ENCODE data around the gene KCND2. TPM values are rescaled to one million over a fixed set of nuclear protein-coding genes. Genes with fewer than 3 reads are reported as not detected.

Gene KCND2
- total and polyA plus RNA-seq, 2 of the 4 experiments (the other 2 are of a cell fraction): under 0.01 TPM; not detected in 1

DNA sequence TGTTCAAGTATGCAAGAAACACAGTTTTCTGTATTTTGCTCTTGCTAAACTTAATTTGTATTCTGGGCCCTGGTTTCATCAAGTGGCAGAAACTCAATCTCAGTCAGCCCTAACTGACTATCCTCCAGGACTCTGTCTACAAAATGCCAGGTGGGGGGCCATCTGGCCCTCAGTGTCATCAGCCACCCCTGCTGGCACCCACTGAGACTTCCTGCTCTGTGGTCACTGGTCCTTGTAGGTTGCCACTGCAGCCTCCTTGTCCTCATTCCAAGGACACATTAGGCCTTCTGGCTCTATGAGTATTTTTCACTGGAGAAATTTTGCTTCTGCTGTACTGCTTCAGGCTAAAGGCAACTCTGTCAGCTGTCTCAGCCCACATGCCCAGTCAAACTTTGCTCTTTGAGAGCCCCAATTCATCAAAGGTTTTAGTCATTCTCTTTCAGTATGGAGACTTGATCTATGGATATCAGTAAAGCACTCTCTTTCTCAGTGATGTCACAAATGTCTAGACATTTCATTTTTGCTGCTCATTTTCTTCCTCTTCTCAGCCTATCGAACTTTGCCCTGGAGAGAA lies 163.6 kb downstream of the KCND2 start:
- H4K91ac ChIP-seq (ENCODE audit: insufficient read depth, low read depth, low read length): no peak overlapping the region
- dilution Hi-C loops (cut with HindIII; ENCODE audit: low sequenced_read_pairs, unreplicated experiment) (no loop called here), intact Hi-C loops (cut with micrococcal nuclease) (no loop called here), in situ Hi-C loops (cut with MboI; ENCODE audit: low sequenced_read_pairs) (no loop called here)
- H2AK5ac ChIP-seq (ENCODE audit: low read depth, low read length): no peak overlapping the region
- H4K8ac ChIP-seq (ENCODE audit: low read depth in 2 of 2, low read length in 2 of 2): no peak overlapping the region
- no peak overlapping the region for H3K23ac ChIP-seq (ENCODE audit: low read depth, low read length)
- CTCF ChIA-PET: no interaction called here
- H3K18ac ChIP-seq (ENCODE audit: low read depth, low read length): no peak overlapping the region
- H3K27me3 ChIP-seq (ENCODE audit: control insufficient read depth, insufficient read depth, low read length): no peaks in the 10 kb centered on the region
- WGBS, 2 experiments (ENCODE audit: extremely low coverage in 2 of 2, insufficient read length in 1 of 2): no CpG with 5 or more reads among the region's 1 CpG
- H2BK20ac ChIP-seq (ENCODE audit: low read depth, low read length): no peak overlapping the region
- TF ChIP-seq BHLHE40 (IDR thresholded peaks at IDR 0.05; ENCODE audit: low read depth, low read length) (no peak), MAFK (IDR thresholded peaks at IDR 0.05; ENCODE audit: low read depth, low read length) (no peak), CHD1 (IDR thresholded peaks at IDR 0.05; ENCODE audit: low read depth, low read length) (no peak), POLR2A (IDR thresholded peaks at IDR 0.05; ENCODE audit: low read depth, low read length) (no peak), RCOR1 (IDR thresholded peaks at IDR 0.05; ENCODE audit: insufficient replicate concordance, low read length) (no peak), MXI1 (IDR thresholded peaks at IDR 0.05; ENCODE audit: borderline replicate concordance, low read depth, low read length) (no peak), MAZ (IDR thresholded peaks at IDR 0.05; ENCODE audit: borderline replicate concordance, low read depth, low read length) (no peak), RAD21 (IDR thresholded peaks at IDR 0.05; ENCODE audit: low read length) (no peak), RFX5 (IDR thresholded peaks at IDR 0.05; ENCODE audit: low read depth, low read length) (no peak), SMC3 (IDR thresholded peaks at IDR 0.05; ENCODE audit: low read depth, low read length) (no peak), CTCF (conservative IDR thresholded peaks at IDR 0.05; ENCODE audit: low read depth, low read length) (no peak), NFE2L2 (IDR thresholded peaks at IDR 0.05; ENCODE audit: low read depth, low read length) (no peak), CEBPB (IDR thresholded peaks at IDR 0.05; ENCODE audit: low read depth, low read length) (no peak)
- TF ChIP-seq, protein P1, sequence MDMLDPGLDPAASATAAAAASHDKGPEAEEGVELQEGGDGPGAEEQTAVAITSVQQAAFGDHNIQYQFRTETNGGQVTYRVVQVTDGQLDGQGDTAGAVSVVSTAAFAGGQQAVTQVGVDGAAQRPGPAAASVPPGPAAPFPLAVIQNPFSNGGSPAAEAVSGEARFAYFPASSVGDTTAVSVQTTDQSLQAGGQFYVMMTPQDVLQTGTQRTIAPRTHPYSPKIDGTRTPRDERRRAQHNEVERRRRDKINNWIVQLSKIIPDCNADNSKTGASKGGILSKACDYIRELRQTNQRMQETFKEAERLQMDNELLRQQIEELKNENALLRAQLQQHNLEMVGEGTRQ (IDR thresholded peaks at IDR 0.05; ENCODE audit: low read depth, low read length): no peak
- POLR2A ChIA-PET (ENCODE audit: unreplicated experiment): no interaction called here
- no peak for ATAC-seq (ENCODE audit: low read depth)
- H3K14ac ChIP-seq (replicated peaks; ENCODE audit: low read depth, low read length): no peak overlapping the region
- H3K27ac ChIP-seq (ENCODE audit: insufficient read depth, low read length): no peak overlapping the region
- H3K9ac ChIP-seq (ENCODE audit: low read depth, low read length): no peak overlapping the region
- no peak overlapping the region for H2AFZ ChIP-seq (replicated peaks; ENCODE audit: low read length, poor library complexity)
- no peak overlapping the region for H3K4me3 ChIP-seq (ENCODE audit: insufficient read depth, low read depth, low read length)
- H2BK15ac ChIP-seq (ENCODE audit: low read depth, low read length): no peak overlapping the region
- BruUV-seq (replicated peaks): no TSS peak
- no peak overlapping the region for H3K56ac ChIP-seq (ENCODE audit: extremely low read depth, insufficient read depth, low read length)
- DNase-seq: no peak
- no peaks in the 10 kb centered on the region for H3K9me3 ChIP-seq (ENCODE audit: control insufficient read depth, insufficient read depth, low read length)
- H3K4me2 ChIP-seq (ENCODE audit: low read depth, low read length): no peak overlapping the region
- no peak overlapping the region for H2AK9ac ChIP-seq (replicated peaks; ENCODE audit: low read depth, low read length, poor library complexity)
- no peaks in the 10 kb centered on the region for H3K4me1 ChIP-seq (ENCODE audit: control insufficient read depth, insufficient read depth, low read length)
- H3K36me3 ChIP-seq (ENCODE audit: control insufficient read depth, insufficient read depth, low read length): no peaks in the 10 kb centered on the region
- H4K20me1 ChIP-seq (ENCODE audit: insufficient read depth, low read length): no peaks in the 10 kb centered on the region
- H3K9me1 ChIP-seq (ENCODE audit: insufficient read depth, low read length): no peaks in the 10 kb centered on the region
- H3K79me1 ChIP-seq (ENCODE audit: low read depth in 1 of 2, low read length in 2 of 2): no peaks in the 10 kb centered on the region
- H2BK5ac ChIP-seq (ENCODE audit: low read depth, low read length, poor library complexity, severe bottlenecking): no peak overlapping the region
- no peak overlapping the region for H4K5ac ChIP-seq (ENCODE audit: low read depth, low read length)
- H2BK120ac ChIP-seq (ENCODE audit: low read depth, low read length): no peak overlapping the region
- H3K4ac ChIP-seq (ENCODE audit: low read depth, low read length): no peak overlapping the region
